Right kidney (tissue), 1 donor: ENCODE data around the gene RDH13.
"Not testable (repeated sequence)": the region's sequence is repeated elsewhere in the genome, so short reads cannot be mapped to it uniquely, and the experiment has no call there.

ENCODE experiments used
- DNase-seq: peaks from one replicate; pipeline ENCODE4 v3.0.0-alpha.2; 2016

The RDH13 gene

DNA sequence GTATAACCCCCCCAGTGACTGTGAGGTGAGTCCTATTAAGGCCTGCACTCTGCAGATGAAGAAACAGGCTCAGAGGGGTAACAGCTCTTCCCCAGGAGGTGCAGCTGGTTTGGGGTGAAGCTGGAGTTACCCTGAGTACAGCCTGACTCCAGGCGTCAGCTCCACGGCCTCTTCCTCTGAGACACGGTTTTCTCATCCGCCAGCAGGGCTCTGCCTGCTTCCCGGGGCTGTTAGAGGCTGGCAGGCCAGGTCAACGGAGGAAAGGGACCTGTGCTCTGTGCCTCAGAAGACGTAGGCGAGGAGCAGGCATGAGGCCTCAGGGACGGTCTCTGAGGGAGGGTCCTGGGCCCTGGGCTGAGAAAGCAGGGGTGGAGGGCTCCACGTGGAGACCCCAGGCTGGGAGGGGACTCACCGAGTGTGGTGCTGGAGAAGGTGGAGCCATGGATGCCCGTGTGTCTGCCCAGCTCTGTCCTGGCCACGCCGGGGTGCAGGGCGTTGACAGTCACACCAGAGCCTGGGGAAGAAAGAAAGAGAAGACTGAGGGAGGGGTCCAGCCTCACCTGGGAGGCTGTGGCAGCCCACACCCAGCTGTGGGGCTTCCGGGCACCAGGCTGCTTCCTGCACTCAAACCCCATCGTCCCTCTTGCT is 15.8 kb downstream of the RDH13 start:
- no peak for DNase-seq

DNA sequence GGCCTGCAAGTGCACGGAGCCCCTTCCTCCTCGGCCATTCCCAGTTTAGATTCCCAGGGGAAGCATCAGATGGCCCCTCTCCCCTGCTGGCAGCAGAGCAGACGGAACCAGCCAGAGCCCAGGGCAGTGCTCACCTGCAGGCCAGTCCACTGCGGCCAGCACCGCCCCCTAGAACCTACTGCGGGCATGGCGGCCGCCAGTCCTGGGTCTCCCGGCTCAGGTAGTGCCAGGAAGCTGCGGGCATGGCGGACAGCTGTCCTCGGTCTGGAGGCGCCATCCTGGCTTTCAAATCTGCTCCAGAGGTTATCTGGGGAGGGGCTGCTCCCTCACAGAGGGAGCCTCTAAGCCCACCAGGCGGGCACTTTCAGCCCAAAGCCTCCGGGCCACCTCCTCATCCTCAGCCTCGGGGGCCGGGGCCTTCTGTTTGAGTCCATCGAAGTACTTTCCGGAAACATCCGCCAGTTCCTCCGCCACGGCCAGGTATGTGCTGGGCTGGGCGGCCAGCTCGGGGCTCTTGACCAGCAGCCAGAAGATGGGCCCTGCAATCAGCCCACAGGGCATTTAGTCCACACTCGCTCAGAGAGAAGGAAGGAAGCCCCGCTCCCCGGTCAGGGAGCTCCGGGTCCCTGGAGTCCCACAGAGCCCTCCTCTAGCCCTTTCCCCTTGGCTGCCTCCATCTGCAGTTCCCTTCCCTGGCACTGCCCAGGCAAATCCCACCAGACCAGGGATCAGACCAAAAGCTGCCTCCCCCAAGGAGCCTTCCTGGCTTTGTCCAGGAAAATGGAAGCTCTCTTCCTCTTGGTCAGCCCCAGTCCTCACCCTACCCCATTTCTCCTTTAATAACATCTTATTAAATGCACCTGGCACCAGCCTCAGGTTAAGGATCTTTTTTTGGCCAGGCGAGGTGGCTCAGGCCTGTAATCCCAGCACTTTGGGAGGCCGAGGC is 17.9 kb downstream of the RDH13 start:
- no peak for DNase-seq

- DNase-seq = no peak
Measured at GRCh38 chr19:55044286-55044685, 18.7 kb downstream of the RDH13 start.

- DNase-seq = no peak
Measured at GRCh38 chr19:55042688-55043087, 20.3 kb downstream of the RDH13 start.

GRCh38 chr19:55042344-55042678 is 20.6 kb downstream of the RDH13 start:
- no peak for DNase-seq

- no peak for DNase-seq
Measured at GRCh38 chr19:55041627-55042343, 21.2 kb downstream of the RDH13 start.

DNA sequence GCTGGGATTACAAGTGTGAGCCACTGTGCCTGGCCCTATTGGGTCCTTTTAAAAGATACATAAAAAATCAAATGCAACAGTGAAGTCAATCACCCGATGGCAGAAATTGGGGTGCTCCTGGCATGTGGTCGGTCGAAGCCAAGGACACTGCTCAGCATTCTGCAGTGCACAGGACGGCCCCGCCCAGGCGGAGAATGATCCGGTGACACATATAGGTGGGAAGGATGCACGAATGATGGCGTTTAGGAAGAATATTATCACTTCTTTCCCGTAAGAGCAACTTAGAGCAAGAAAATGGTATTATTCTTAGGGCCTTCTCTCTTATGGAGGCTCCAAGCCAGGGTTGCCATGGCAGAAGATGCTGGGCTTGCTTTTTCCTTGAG is 21.7 kb downstream of the RDH13 start:
- DNase-seq = no peak

DNA sequence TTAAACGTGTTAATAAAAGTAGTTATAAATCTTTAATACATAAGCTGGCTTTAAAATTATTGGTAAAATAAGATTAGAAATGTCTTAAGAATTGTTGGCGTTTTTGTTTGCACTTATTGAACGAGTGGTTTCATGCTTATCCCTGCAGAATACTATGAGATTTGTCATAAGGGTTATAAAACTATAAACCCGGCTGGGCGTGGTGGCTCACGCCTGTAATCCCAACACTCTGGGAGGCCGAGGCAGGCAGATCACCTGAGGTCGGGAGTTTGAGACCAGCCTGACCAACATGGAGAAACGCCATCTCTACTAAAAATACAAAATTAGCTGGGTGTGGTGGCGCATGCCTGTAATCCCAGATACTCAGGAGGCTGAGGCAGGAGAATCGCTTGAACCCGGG is 22.3 kb downstream of the RDH13 start:
- DNase-seq = not testable (repeated sequence)

DNA sequence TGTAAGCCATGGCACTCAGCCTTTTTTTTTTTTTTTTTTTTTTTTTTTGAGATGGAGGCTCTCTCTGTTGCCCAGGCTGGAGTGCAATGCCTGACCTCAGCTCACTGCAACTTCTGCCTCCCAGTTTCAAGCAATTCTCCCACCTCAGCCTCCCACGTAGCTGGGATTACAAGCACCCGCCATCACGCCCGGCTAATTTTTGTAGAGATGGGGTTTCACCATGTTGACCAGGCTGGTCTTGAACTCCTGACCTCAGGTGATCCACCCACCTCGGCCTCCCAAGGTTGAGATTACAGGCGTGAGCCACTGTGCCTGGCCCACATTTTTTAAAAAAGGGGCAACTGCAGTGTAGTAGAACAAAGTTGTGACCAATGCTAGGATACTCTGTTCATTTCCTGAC is 25.3 kb downstream of the RDH13 start:
- not testable (repeated sequence) for DNase-seq

DNA sequence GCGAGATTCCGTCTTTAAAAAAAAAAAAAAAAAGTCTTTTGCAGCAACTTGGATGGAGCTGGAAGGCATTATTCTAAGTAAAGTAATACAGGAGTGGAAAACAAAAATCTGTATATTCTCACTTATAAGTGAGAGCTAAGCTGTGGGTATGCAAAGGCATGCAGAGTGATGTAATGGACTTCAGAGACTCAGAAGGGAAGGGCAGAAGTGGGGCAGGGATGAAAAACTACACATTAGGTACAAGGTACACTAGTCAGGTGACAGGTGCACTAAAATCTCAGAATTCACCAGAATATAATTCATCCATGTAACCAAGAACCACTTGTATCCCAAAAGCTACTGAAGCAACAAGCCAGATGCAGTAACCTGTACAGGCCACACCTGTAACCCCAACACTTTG is 26.9 kb downstream of the RDH13 start:
- DNase-seq = no peak

GRCh38 chr19:55034751-55035150 is 28.2 kb downstream of the RDH13 start:
- no peak for DNase-seq

GRCh38 chr19:55032976-55033643 is 29.8 kb downstream of the RDH13 start:
- not testable (repeated sequence) for DNase-seq

- no peak for DNase-seq
Measured at GRCh38 chr19:55032170-55032800, 30.7 kb downstream of the RDH13 start.

DNA sequence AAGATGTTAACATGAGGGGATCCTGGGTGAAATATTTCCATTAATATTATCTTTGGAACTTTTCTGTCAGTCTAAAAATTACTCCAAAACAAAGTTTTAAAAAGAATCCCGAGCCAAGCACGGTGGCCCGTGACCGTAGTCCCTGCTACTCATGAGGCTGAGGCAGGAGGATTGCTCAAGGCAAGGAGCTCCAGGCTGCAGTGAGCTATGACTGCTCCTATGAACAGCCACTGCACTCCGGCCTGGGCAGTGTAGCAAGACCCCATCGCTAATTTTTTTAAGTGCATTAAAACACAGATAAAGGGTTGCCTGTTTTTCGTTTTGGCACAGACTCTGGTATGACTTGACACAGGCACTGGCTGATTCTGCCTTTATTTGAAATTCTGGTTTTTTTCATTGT is 31.8 kb downstream of the RDH13 start:
- no peak for DNase-seq

- no peak for DNase-seq
Measured at GRCh38 chr19:55028757-55029156, 34.2 kb downstream of the RDH13 start.

DNA sequence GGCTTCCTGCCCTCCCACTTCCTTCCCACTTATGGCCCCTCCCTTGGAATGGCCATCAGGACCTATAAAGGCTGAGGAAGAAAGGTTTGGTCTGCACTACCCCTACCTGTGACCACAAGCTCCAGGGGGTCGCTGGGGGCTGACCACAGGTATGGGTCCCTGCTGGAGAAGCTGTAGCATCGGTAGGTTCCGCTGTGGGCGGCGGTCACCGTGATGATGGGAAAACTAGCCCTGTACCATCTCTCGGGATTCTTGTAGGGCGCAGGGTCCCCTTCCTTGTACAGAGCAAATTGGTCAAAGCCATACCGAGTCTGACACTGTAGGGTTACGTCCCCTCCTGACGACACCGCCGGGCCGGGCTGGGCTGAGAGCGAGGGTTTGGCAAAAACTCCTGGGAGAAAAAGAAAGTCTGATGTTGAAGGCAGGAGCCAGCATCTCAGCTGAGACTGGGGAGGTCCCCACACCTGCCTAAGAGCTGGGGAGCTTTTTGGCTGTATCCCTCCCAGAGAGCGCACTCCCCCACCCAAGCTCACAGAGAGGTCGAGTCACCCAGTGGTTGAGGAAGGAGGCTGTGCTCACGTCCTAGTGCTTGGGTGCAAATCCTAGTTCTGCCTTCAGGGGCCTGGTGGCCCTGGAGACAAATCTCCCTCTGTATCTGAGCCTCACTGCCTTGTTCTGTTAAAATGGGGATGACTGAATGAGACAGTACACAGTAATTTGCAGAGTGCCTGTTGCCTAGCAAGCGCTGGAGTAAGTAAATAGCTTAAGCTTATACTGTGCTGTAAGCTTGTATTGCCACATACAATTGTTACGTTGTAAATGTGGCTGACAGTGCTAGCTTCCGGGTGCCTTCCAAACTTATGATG is 35.2 kb downstream of the RDH13 start:
- no peak for DNase-seq

DNA sequence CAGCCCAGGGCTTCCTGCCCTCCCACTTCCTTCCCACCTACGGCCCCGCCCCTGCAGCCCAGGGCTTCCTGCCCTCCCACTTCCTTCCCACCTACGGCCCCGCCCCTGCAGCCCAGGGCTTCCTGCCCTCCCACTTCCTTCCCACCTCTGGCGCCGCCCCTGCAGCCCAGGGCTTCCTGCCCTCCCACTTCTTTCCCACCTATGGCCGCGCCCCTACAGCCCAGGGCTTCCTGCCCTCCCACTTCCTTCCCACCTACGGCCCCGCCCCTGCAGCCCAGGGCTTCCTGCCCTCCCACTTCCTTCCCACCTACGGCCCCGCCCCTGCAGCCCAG is 35.8 kb downstream of the RDH13 start:
- not testable (repeated sequence) for DNase-seq

DNA sequence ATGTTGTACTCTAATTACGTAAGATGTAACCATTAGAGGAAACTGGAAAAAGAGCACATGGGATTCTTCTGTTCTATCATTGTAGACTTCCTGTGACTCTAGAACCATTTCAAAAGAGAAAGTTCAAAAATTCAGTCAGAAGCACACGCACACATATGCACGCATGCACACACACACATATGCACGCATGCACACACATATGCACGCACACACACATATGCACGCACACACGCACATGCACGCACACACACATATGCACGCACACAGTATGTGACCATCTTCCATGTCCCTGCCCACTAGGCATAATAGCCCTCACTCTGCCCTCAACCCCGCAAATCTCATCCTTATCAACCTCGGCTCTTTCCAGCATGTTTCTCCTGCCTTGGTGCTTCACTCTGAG is 38.8 kb downstream of the RDH13 start:
- no peak for DNase-seq

DNA sequence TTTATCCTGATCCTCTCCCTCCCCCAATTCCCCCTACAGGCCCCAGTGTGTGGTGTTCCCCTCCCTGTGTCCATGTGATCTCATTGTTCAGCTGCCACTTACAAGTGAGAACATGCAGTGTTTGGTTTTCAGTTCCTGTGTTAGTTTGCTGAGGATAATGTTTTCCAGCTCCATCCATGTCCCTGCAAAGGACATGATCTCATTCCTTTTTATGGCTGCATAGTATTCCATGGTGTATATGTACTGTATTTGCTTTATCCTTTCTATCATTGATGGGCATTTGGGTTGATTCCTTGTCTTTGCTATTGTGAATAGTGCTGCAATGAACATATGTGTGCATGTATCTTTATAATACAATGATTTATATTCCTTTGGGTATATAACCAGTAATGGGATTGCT is 42.6 kb downstream of the RDH13 start:
- not testable (repeated sequence) for DNase-seq

GRCh38 chr19:55018633-55019032 is 44.3 kb downstream of the RDH13 start:
- DNase-seq = no peak

- DNase-seq = no peak
Measured at GRCh38 chr19:55018216-55018615, 44.7 kb downstream of the RDH13 start.
